ENCODE data around the gene METAP2.

Gene METAP2

DNA sequence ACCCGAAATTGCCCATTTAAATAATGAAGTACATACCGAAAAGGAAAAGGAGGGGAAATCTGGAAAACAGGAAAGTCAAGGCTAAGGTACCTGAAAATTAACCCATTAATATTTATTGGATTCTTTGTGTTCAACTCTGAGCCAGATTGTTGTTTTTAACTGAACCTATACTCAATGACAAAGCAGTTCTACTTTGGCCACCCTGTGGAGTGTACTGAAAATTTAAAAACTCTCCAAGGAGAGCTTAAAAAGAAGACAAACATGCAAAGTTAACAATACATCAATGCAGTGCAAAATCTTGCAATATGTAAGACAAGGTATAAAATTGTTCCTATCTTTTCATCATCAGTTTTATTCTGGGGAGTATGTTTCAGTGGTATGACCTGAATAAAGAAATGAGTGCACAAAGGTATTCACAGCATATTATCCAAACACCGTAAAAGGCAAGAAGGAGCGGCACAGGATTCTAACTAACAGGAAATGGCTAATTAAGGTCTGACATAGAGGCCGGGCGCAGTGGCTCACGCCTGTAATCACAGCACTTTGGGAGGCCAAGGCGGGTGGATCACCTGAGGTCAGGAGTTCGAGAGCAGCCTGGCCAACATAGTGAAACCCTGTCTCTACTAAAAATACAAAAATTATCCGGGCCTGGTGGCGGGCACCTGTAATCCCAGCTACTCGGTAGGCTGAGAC lies 75.6 kb downstream of the METAP2 start:
- DNase-seq (ENCODE audit: low spot score), result no peak

DNA sequence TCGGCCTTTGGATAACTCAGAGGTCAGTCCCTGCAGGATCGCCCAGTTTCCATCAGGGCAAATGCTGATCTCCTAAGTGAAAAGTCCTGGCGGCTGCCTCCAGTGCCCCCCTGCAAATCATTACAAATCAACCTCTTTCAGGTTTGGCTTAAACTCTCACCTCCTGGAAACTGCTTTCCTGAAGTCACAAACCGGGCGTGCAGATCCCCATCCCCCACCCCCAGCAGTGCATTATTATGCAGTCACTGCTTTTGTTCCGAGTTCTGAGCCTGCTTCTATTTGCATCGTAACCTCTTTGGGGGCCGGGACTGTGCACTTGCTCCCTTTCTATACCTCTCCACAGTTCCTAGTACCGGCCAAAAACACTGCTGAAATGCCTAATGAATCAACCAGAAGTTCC lies 77.4 kb downstream of the METAP2 start, which contains the start of gene USP44:
Gene USP44, minus strand, starts transcription at position 172 of the 400 bp plus-strand sequence. CDS start 17,220 bp downstream, outside the sequence.
- no peak for DNase-seq (ENCODE audit: low spot score)

DNA sequence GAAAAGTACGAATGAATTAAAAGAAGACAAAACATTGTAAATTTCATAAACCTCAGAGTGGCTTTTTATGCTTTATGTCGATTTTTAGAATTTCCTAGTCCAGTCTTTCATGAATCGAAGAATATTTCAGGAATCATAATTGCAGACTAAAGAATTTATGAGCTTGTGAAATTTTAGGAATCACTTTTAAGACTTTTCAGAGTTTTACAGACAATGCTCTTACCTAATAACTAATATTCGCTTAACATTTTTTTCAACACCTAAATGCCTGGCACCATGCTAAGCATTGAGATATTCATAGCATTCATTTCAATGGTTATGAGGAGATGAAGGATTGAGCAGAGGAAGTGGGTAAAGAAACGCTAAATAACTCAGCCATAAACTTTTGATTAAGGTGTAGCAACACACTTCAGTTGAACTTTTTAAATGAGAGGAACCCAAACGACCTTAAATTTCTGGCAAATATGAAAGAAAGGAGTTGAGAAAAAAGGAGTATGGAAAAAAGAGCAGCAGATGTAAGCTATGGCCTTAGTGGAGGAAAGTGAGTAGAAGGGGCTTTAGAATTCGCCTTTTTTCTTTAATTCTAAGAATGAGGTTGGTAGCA lies 78.1 kb downstream of the METAP2 start:
- no peak for DNase-seq (ENCODE audit: low spot score)

DNA sequence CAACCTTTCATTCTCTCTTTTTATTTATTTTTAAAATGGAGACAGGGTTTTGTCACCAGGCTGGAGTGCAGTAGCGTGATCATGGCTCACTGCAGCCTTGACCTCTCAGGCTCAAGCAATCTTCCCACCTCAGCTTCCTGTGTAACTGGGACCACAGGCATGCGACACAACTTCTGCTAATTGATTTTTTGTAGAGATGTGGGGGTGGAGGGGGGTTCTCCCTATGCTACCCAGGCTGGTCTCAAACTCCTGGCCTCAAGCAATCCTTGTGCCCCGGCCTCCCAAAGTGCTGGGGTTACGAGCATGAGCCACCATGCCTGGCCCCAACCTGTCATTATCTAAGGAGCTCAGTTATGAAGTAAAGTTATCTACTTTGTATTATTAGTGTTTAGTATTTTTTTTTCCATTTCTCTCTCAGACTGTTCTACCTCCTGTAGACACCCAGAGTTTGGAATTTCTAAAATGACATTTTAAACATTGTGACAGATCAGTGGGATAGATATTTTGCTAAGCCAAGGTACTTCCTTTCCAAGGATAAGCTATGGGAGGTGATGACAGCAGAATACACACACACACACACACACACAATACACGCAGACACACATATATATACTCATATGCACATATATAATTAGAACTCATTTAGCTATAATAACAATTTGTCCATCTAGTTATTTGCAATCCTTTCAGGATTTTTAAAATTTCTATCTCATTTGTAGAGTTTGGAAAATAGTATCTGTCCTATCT lies 79.4 kb downstream of the METAP2 start:
- DNase-seq (ENCODE audit: low spot score), result no peak

- DNase-seq (ENCODE audit: low spot score), result no peak
Measured at GRCh38 chr12:95554532-95555071, 80.7 kb downstream of the METAP2 start.

GRCh38 chr12:95557625-95558024 lies 83.7 kb downstream of the METAP2 start:
- DNase-seq (ENCODE audit: low spot score), result no peak

Data from GM03348 (cell line).